GM19463 (cell line): ENCODE results near the gene ATP2A3.
"Not testable (repeated sequence)": the region's sequence is repeated elsewhere in the genome, so short reads cannot be mapped to it uniquely, and the experiment has no call there.

Source experiments
- ATAC-seq: cut with Tn5 transposase; IDR thresholded peaks from one replicate; pipeline ENCODE4 v1.9.1; 2021; ENCODE audit warnings: mild to moderate bottlenecking, moderate library complexity; ENCODE audit not compliant: unreplicated experiment

ATP2A3 gene

GRCh38 chr17:3956983-3957382, 7.3 kb downstream of the ATP2A3 start:
- no peak for ATAC-seq

GRCh38 chr17:3956327-3956957, 7.8 kb downstream of the ATP2A3 start:
- ATAC-seq: no peak

GRCh38 chr17:3955673-3955988, 8.6 kb downstream of the ATP2A3 start:
- ATAC-seq: no peak

GRCh38 chr17:3954976-3955672, 9.1 kb downstream of the ATP2A3 start:
- ATAC-seq: no peak

- no peak for ATAC-seq
Observed at GRCh38 chr17:3954086-3954485, 10.2 kb downstream of the ATP2A3 start.

GRCh38 chr17:3953542-3953941, 10.7 kb downstream of the ATP2A3 start:
- ATAC-seq: no peak

- ATAC-seq: no peak
Observed at GRCh38 chr17:3952186-3952585, 12.1 kb downstream of the ATP2A3 start.

- ATAC-seq: no peak
Observed at GRCh38 chr17:3951420-3951819, 12.8 kb downstream of the ATP2A3 start.

- ATAC-seq: no peak
Observed at GRCh38 chr17:3951003-3951402, 13.2 kb downstream of the ATP2A3 start.

GRCh38 chr17:3950584-3950983, 13.7 kb downstream of the ATP2A3 start:
- no peak for ATAC-seq

- ATAC-seq: no peak
Observed at GRCh38 chr17:3949418-3949817, 14.8 kb downstream of the ATP2A3 start.

GRCh38 chr17:3948551-3948950, 15.7 kb downstream of the ATP2A3 start:
- ATAC-seq: not testable (repeated sequence)

GRCh38 chr17:3947318-3947810, 16.9 kb downstream of the ATP2A3 start:
- no peak for ATAC-seq

GRCh38 chr17:3946711-3947235, 17.5 kb downstream of the ATP2A3 start:
- ATAC-seq: no peak

- no peak for ATAC-seq
Observed at GRCh38 chr17:3944485-3945388, 19.5 kb downstream of the ATP2A3 start.

- ATAC-seq: no peak
Observed at GRCh38 chr17:3943240-3943891, 20.9 kb downstream of the ATP2A3 start.

- no peak for ATAC-seq
Observed at GRCh38 chr17:3940965-3941698, 23.1 kb downstream of the ATP2A3 start.

- ATAC-seq: no peak
Observed at GRCh38 chr17:3937359-3937758, 26.9 kb downstream of the ATP2A3 start.

- no peak for ATAC-seq
Observed at GRCh38 chr17:3935825-3936355, 28.3 kb downstream of the ATP2A3 start.

- no peak for ATAC-seq
Observed at GRCh38 chr17:3935140-3935542, 29.1 kb downstream of the ATP2A3 start.
